HepG2 (cell line): ENCODE results near the gene DISP2. TPM values are rescaled to one million over a fixed set of nuclear protein-coding genes. Genes with fewer than 3 reads are reported as not detected.
A peak's percentile ranks its signal among the peaks of the same experiment; 100 is the strongest.

Source experiments
- ARID4A ChIP-seq: sonication (generic); formaldehyde crosslinking; IDR thresholded peaks from 2 replicates; pipeline ENCODE4 v1.5.0; 2020; ENCODE audit warnings: mild to moderate bottlenecking, missing genetic modification reagents, borderline replicate concordance
- BCL6 ChIP-seq: IDR thresholded peaks from 2 replicates; pipeline ENCODE4 v1.6.1; 2016; ENCODE audit warnings: missing genetic modification reagents, missing compliant biosample characterization
- BRD4 ChIP-seq: sonication (generic); formaldehyde crosslinking; IDR thresholded peaks from 2 replicates; pipeline ENCODE4 v1.4.0; 2020; ENCODE audit warnings: missing genetic modification reagents
- FOXP4 ChIP-seq: sonication (generic); formaldehyde crosslinking; IDR thresholded peaks from 2 replicates; pipeline ENCODE4 v1.4.0; 2020; ENCODE audit warnings: missing genetic modification reagents
- HDAC2 ChIP-seq: sonication (generic); formaldehyde crosslinking; IDR thresholded peaks from 2 replicates; pipeline ENCODE4 v1.4.0; 2020; ENCODE audit warnings: missing genetic modification reagents
- JUND ChIP-seq: sonication (generic); formaldehyde crosslinking; IDR thresholded peaks from 2 replicates; pipeline ENCODE4 v1.8.0; 2022; ENCODE audit warnings: mild to moderate bottlenecking, missing genetic modification reagents
- MXI1 ChIP-seq: IDR thresholded peaks from 3 replicates; pipeline ENCODE4 v1.6.1; 2012; ENCODE audit warnings: low read depth, low read length, inconsistent platforms, borderline replicate concordance
- SALL2 ChIP-seq: sonication (generic); formaldehyde crosslinking; IDR thresholded peaks from 2 replicates; pipeline ENCODE4 v1.8.1; 2023; ENCODE audit warnings: mild to moderate bottlenecking, missing genetic modification reagents, inconsistent platforms
- TCF7L2 ChIP-seq: IDR thresholded peaks from 2 replicates; pipeline ENCODE4 v1.6.1; 2011; ENCODE audit warnings: mild to moderate bottlenecking, low read depth, low read length, moderate library complexity
- TEAD3 ChIP-seq: optimal IDR thresholded peaks from 2 replicates; pipeline ENCODE3; 2016; ENCODE audit warnings: borderline replicate concordance
- THAP11 ChIP-seq: IDR thresholded peaks from 2 replicates; pipeline ENCODE4 v1.6.1; 2016; ENCODE audit warnings: missing biosample characterization, missing genetic modification reagents
- ZBTB21 ChIP-seq: sonication (generic); formaldehyde crosslinking; IDR thresholded peaks from 2 replicates; pipeline ENCODE4 v1.4.0; 2020; ENCODE audit warnings: missing genetic modification reagents
- ZFY ChIP-seq: sonication (generic); formaldehyde crosslinking; IDR thresholded peaks from 2 replicates; pipeline ENCODE4 v1.4.0; 2020; ENCODE audit warnings: missing genetic modification reagents
- ZGPAT ChIP-seq: IDR thresholded peaks from 2 replicates; pipeline ENCODE4 v1.6.1; 2016; ENCODE audit warnings: mild to moderate bottlenecking
- ZNF18 ChIP-seq: sonication (generic); formaldehyde crosslinking; IDR thresholded peaks from 2 replicates; pipeline ENCODE4 v1.8.0; 2022; ENCODE audit warnings: mild to moderate bottlenecking, missing genetic modification reagents; ENCODE audit not compliant: insufficient replicate concordance
- ZNF232 ChIP-seq: sonication (generic); formaldehyde crosslinking; IDR thresholded peaks from 2 replicates; pipeline ENCODE4 v1.4.0; 2020; ENCODE audit warnings: missing genetic modification reagents, borderline replicate concordance
- ZNF460 ChIP-seq: sonication (generic); formaldehyde crosslinking; IDR thresholded peaks from 2 replicates; pipeline ENCODE4 v1.5.1; 2020; ENCODE audit warnings: missing genetic modification reagents, mild to moderate bottlenecking, borderline replicate concordance
- ZNF501 ChIP-seq: sonication (generic); formaldehyde crosslinking; IDR thresholded peaks from 2 replicates; pipeline ENCODE4 v1.5.1; 2020; ENCODE audit warnings: mild to moderate bottlenecking, moderate library complexity, missing genetic modification reagents
- ZNF530 ChIP-seq: sonication (generic); formaldehyde crosslinking; IDR thresholded peaks from 2 replicates; pipeline ENCODE4 v1.5.0; 2020; ENCODE audit warnings: low read depth, mild to moderate bottlenecking, missing genetic modification reagents
- ZNF552 ChIP-seq: sonication (generic); formaldehyde crosslinking; IDR thresholded peaks from 2 replicates; pipeline ENCODE4 v1.9.0; 2022; ENCODE audit warnings: missing genetic modification reagents, mild to moderate bottlenecking, borderline replicate concordance
- ZNF572 ChIP-seq: sonication (generic); formaldehyde crosslinking; IDR thresholded peaks from 2 replicates; pipeline ENCODE4 v1.5.1; 2020; ENCODE audit warnings: mild to moderate bottlenecking, missing genetic modification reagents
- polyA plus RNA-seq, 8 experiments: library from polyadenylated mRNA; depleted of rRNA in 3 of 8; stranded (reverse) in 7 of 8; unstranded in 1 of 8; fragments of >200 nt; fragmentation: Illumina TruSeq in 4 of 8; extraction: Trizol in 4 of 8; gene quantifications; 2 replicates each; pipeline versions ENCODE4 v1.2.1 to v1.2.3, GENCODE V29; 2011 to 2016; ENCODE audit warnings: low read depth in 4 of 8, missing spikeins in 1 of 8, mixed read lengths in 1 of 8; ENCODE audit not compliant: insufficient read depth in 1 of 8
- total RNA-seq, 5 experiments: library from RNA; depleted of rRNA; stranded (reverse); fragments of >200 nt; fragmentation: Illumina TruSeq; extraction: Trizol; gene quantifications; 2 replicates each; pipeline ENCODE4 v1.2.3, GENCODE V29; 2016; ENCODE audit warnings: low read depth in 1 of 5

DISP2 gene
- total and polyA plus RNA-seq, 2 of the 13 experiments (the other 11 are each of a cell fraction or from before 2014, with no cell fraction given): 0.09 to 0.32 TPM

- TF ChIP-seq ZGPAT (CRISPR knock-in tag) (peak; percentile 62; the same call in 1 of the 2 replicates), JUND (CRISPR knock-in tag) (no peak), TCF7L2 (no peak), THAP11 (CRISPR knock-in tag) (peak; percentile 44), ZNF18 (CRISPR knock-in tag) (no peak), BRD4 (CRISPR knock-in tag) (0 out of 2 replicates have a peak, but pooled peaks have one; percentile 45), ZFY (CRISPR knock-in tag) (peak; percentile 58), ZNF572 (no peak), TEAD3 (CRISPR knock-in tag) (peak; percentile 15), MXI1 (peak; percentile 42; the same call in 1 of the 3 replicates), HDAC2 (peak; percentile 37; the same call in 1 of the 2 replicates), SALL2 (peak; percentile 71; the same call in 1 of the 2 replicates), ZNF530 (CRISPR knock-in tag) (no peak), BCL6 (CRISPR knock-in tag) (peak; percentile 50; the same call in 1 of the 2 replicates), ZNF232 (CRISPR knock-in tag) (peak; percentile 70; the same call in 1 of the 2 replicates), ZNF501 (CRISPR knock-in tag) (peak; percentile 55; the same call in 1 of the 2 replicates), ARID4A (CRISPR knock-in tag) (peak; percentile 69), FOXP4 (CRISPR knock-in tag) (0 out of 2 replicates have a peak, but pooled peaks have one; percentile 19), ZNF460 (peak; percentile 34; the same call in 1 of the 2 replicates), ZNF552 (CRISPR knock-in tag) (peak; percentile 47; the same call in 1 of the 2 replicates), ZBTB21 (CRISPR knock-in tag) (no peak)
These were observed 17.1 kb upstream of the DISP2 start, which contains the start of gene CCDC9B (continued) for GRCh38 chr15:40340740-40341400.
